Body of pancreas (tissue), 4 donors: ENCODE data around the gene CD52. TPM values are rescaled to one million over a fixed set of nuclear protein-coding genes. Genes with fewer than 3 reads are reported as not detected.

Experiments
- ATAC-seq: fragments of 150-250 bp; one replicate; pipeline ENCODE4 v1.9.1; 2016
- DNase-seq, 4 donors: peaks; one replicate each; pipeline ENCODE4 v3.0.0-alpha.2; 2019
- H3K27ac ChIP-seq, 4 donors: fragments of 200-600 bp; sonication (generic); 1 replicate in 3 of 4; 2 replicates in 1 of 4; pipeline versions ENCODE4 v1.5.1 to v1.6.1; 2016 to 2019; ENCODE audit warnings: mild to moderate bottlenecking in 1 of 4, mixed read lengths in 1 of 4, moderate library complexity in 1 of 4
- H3K27me3 ChIP-seq, 2 donors: fragments of 200-600 bp; sonication (generic); one replicate each; pipeline ENCODE4 v1.6.0; 2016; ENCODE audit warnings: mild to moderate bottlenecking in 1 of 2
- H3K36me3 ChIP-seq, 2 donors: fragments of 200-600 bp; sonication (generic); replicated peaks in 1 of 2; 2 replicates each; pipeline ENCODE4 v1.5.1; 2016; ENCODE audit warnings: low read depth in 2 of 2; ENCODE audit not compliant: insufficient read depth in 1 of 2
- H3K4me1 ChIP-seq: fragments of 200-600 bp; sonication (generic); one replicate; pipeline ENCODE4 v1.6.0; 2016
- H3K4me3 ChIP-seq, 2 donors: fragments of 200-600 bp; sonication (generic); 1 replicate in 1 of 2; 2 replicates in 1 of 2; pipeline ENCODE4 v1.5.1; 2016 to 2019
- H3K9me3 ChIP-seq, 3 donors: fragments of 200-600 bp; sonication (generic); 1 replicate in 2 of 3; 2 replicates in 1 of 3; pipeline ENCODE4 v1.5.1; 2016
- POLR2A ChIP-seq, 3 donors: fragments of 450-650 bp; IDR thresholded peaks; one replicate each; pipeline ENCODE4 v1.6.1; 2016; ENCODE audit warnings: antibody characterized with exemption in 3 of 3, mild to moderate bottlenecking in 2 of 3
- WGBS, 2 donors: methylation state at CpG; one replicate each; pipeline ENCODE4 v1.1.5; 2017; 5-methylcytosine and 5-hydroxymethylcytosine counted together
- intact Hi-C: fragments of 100-400 bp; cut with DNase I; formaldehyde crosslinking; loops from one replicate; pipeline ENCODE4 v1.15.1; 2023
- total RNA-seq, 2 donors: library from RNA; depleted of rRNA; stranded (reverse); fragments of >200 nt; gene quantifications; one replicate each; pipeline ENCODE4 v1.1.0, GENCODE V29; 2016
- TF ChIP-seq, protein P1 (sequence below), 7 experiments: fragments of 450-650 bp in 4 of 7; fragments of 200-600 bp in 3 of 7; sonication (generic) in 3 of 7; IDR thresholded peaks; one replicate each; pipeline ENCODE4 v1.5.1; 2016 to 2019; ENCODE audit warnings: antibody characterized with exemption in 7 of 7

The CD52 gene
- total RNA-seq, 2 donors from 2014 or later, result not detected

DNA sequence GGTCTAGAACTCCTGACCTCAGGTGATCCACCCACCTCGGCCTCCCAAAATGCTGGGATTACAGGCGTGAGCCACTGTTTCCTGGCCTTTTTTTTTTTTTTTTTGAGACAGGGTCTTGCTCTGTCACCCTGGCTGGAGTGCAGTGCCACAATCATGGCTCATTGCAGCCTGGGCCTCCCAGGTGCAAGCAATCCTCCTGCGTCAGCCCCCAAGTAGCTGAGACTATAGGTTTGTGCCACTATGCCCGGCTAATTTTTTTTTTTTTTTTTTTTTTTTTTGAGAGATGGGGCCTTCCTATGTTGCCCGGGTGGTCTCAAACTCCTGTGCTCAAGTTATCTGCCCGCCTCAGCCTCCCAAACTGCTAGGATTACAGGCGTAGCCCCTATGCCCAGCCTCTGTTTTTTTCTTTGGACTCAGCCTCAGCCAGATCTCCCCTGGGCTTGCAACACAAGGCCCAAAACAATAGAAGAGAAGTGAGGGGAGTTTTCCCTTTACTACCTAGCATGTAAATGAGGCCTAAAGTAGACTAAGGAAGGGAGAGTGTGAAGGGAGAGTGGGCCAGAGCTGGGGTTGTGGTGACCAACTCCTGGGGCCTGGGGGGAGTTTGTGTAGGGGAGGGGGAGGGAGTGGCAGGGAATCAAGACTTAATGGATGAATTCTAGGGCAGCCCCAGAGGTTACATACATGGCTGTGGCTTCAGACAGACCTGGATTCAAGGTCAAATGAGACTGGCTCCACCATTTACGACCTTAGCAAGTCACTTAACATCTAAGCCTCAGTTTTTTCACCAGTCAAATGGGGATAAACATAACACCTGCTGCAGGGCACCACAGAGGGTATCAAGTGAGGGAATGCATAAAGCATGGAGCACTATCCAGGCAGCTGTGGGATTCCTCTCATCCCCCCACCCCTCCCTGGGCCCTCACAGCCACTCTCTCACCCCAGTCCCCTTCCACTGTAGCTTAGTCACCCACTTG lies 1.6 kb upstream of the CD52 start:
- intact Hi-C loops, result loop anchor here (5.0 kb wide), 1 partner anchor 44 kb away; no protein-coding TSS in a partner anchor
- TF ChIP-seq, protein P1, sequence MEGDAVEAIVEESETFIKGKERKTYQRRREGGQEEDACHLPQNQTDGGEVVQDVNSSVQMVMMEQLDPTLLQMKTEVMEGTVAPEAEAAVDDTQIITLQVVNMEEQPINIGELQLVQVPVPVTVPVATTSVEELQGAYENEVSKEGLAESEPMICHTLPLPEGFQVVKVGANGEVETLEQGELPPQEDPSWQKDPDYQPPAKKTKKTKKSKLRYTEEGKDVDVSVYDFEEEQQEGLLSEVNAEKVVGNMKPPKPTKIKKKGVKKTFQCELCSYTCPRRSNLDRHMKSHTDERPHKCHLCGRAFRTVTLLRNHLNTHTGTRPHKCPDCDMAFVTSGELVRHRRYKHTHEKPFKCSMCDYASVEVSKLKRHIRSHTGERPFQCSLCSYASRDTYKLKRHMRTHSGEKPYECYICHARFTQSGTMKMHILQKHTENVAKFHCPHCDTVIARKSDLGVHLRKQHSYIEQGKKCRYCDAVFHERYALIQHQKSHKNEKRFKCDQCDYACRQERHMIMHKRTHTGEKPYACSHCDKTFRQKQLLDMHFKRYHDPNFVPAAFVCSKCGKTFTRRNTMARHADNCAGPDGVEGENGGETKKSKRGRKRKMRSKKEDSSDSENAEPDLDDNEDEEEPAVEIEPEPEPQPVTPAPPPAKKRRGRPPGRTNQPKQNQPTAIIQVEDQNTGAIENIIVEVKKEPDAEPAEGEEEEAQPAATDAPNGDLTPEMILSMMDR (IDR thresholded peaks at IDR 0.05), result no peak
- TF ChIP-seq POLR2A (IDR thresholded peaks at IDR 0.05), result no peak
- H3K9me3 ChIP-seq, result no peaks in the 10 kb centered on the region
- no peak for DNase-seq
- H3K4me3 ChIP-seq, result no peak overlapping the region
- WGBS, 2 donors, result 74 to 78% methylated on average over 8 of the region's 8 CpGs
- no peaks in the 10 kb centered on the region for H3K27me3 ChIP-seq
- H3K27ac ChIP-seq, result no peak overlapping the region
- H3K36me3 ChIP-seq, result no peaks in the 10 kb centered on the region
- ATAC-seq, result no peak
- peaks cover under 1% of the 10 kb centered on the region for H3K4me1 ChIP-seq

DNA sequence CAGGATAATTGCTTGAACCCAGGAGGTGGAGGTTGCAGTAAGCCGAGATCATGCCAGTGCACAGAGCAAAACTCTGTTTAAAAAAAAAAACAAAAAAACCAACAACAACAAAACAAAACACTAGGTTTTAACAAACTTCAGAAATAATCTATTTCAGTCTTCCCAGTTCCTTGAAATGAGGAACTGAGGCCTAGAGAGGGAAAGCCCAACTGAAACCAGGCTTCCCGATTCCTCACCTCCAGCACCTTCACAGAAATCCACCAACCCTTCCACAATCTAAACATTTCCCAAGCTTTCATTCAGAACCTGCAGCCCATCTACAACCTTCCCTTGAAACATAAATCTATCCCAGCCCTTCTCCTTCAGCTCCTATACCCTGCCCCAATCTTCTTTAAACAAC lies 612 bp upstream of the CD52 start:
- Histone ChIP-seq H3K4me1 (peaks cover 4% of the 10 kb centered on the region), H3K27me3 (no peaks in the 10 kb centered on the region), H3K9me3 (no peaks in the 10 kb centered on the region), H3K4me3 (no peak overlapping the region), H3K36me3 (no peaks in the 10 kb centered on the region), H3K27ac (no peak overlapping the region)
- intact Hi-C loops, result loop anchor here (5.0 kb wide), 1 partner anchor 45 kb away; no protein-coding TSS in a partner anchor
- no peak for DNase-seq
- no peak for ATAC-seq
- 84 to 92% methylated on average over 2 of the region's 2 CpGs for WGBS, 2 donors
- TF ChIP-seq, protein P1 (IDR thresholded peaks at IDR 0.05), result no peak
- TF ChIP-seq POLR2A (IDR thresholded peaks at IDR 0.05), result no peak

DNA sequence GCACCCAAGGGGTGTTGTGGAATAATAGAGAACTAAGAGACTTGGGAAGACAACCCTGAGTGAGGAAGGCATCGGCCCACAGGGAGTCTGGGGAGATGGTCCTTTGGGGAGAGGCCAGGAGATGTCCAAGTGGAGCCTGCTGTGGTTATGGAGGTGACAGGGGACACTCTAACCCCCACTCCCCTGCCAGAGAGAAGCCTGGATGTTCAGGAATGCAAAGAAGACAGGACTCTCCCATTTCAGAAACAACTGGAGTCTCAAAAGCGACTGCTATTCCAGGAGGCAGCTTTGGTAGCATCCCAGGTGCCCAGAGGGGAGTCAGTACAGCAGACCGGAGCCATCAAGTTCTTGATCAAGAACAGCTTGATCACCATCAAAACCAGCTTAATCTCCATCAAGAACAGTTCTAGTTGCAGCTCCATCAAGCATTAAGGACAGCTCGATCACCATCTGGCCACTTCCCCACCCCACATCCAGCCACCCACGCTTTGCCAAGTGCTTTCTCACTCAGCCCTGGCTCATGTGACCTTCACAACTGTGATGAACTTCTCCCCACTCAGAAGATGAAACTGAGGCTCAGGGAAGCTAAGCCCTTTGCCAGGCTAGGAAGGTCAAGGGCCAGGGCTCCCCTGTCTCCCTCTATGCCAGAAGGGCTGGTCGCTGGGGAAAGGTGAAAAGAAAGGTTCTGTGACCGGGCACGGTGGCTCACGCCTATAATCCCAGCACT lies 743 bp downstream of the CD52 start:
- no peak for TF ChIP-seq POLR2A (IDR thresholded peaks at IDR 0.05)
- TF ChIP-seq, protein P1 (IDR thresholded peaks at IDR 0.05), result no peak
- peak in 1 of 4 donors; percentile 60 for DNase-seq
- Histone ChIP-seq H3K36me3 (no peaks in the 10 kb centered on the region), H3K9me3 (no peaks in the 10 kb centered on the region), H3K27ac (peak overlapping the region in 1 of 4 donors; percentile 45), H3K4me1 (peaks cover 4% of the 10 kb centered on the region), H3K4me3 (no peak overlapping the region), H3K27me3 (no peaks in the 10 kb centered on the region)
- no peak for ATAC-seq
- WGBS, 2 donors, result 54 to 61% methylated on average over 9 of the region's 9 CpGs
- intact Hi-C loops, result loop anchor here (5.0 kb wide), 1 partner anchor 46 kb away; no protein-coding TSS in a partner anchor

DNA sequence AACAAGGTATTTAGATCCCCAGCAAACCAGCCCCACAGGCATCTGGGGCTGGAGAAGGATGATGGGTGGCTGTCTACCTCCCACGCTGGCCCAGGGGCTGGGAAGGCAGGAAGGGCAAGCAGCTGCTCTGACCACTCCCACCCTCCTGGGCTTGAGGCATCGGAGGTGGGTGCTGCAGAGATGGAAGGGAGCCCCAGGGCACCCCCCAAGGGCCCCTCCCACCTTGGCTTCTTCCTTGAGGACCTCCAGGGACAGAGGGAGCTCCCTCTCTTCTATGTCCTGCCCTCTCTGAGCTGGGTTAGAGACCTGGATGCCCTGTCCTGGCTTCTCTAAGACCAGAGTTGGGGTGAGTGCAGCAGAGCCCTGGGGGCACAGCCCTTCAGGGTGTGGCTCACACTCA lies 3.1 kb downstream of the CD52 start:
- 0 to 61% methylated on average over 1 to 2 of the region's 2 CpGs for WGBS, 2 donors
- ATAC-seq (no peak), DNase-seq (no peak)
- H3K36me3 ChIP-seq, result no peaks in the 10 kb centered on the region
- H3K4me3 ChIP-seq, result no peak overlapping the region
- H3K9me3 ChIP-seq, result no peaks in the 10 kb centered on the region
- H3K4me1 ChIP-seq, result peaks cover 4% of the 10 kb centered on the region
- TF ChIP-seq POLR2A (IDR thresholded peaks at IDR 0.05), result no peak
- TF ChIP-seq, protein P1 (IDR thresholded peaks at IDR 0.05), result no peak
- H3K27me3 ChIP-seq, result no peaks in the 10 kb centered on the region
- no peak overlapping the region for H3K27ac ChIP-seq
- intact Hi-C loops, result loop anchor here (5.0 kb wide), 1 partner anchor 34 kb away; no protein-coding TSS in a partner anchor
